GM21515 (cell line): Measurements from ENCODE around the gene SLC5A11.
"Not testable (repeated sequence)": the region's sequence is repeated elsewhere in the genome, so short reads cannot be mapped to it uniquely, and the experiment has no call there.

Experiments used
- ATAC-seq: cut with Tn5 transposase; IDR thresholded peaks from one replicate; pipeline ENCODE4 v1.9.1; 2021; ENCODE audit not compliant: unreplicated experiment

SLC5A11 gene, protein sequence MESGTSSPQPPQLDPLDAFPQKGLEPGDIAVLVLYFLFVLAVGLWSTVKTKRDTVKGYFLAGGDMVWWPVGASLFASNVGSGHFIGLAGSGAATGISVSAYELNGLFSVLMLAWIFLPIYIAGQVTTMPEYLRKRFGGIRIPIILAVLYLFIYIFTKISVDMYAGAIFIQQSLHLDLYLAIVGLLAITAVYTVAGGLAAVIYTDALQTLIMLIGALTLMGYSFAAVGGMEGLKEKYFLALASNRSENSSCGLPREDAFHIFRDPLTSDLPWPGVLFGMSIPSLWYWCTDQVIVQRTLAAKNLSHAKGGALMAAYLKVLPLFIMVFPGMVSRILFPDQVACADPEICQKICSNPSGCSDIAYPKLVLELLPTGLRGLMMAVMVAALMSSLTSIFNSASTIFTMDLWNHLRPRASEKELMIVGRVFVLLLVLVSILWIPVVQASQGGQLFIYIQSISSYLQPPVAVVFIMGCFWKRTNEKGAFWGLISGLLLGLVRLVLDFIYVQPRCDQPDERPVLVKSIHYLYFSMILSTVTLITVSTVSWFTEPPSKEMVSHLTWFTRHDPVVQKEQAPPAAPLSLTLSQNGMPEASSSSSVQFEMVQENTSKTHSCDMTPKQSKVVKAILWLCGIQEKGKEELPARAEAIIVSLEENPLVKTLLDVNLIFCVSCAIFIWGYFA

DNA sequence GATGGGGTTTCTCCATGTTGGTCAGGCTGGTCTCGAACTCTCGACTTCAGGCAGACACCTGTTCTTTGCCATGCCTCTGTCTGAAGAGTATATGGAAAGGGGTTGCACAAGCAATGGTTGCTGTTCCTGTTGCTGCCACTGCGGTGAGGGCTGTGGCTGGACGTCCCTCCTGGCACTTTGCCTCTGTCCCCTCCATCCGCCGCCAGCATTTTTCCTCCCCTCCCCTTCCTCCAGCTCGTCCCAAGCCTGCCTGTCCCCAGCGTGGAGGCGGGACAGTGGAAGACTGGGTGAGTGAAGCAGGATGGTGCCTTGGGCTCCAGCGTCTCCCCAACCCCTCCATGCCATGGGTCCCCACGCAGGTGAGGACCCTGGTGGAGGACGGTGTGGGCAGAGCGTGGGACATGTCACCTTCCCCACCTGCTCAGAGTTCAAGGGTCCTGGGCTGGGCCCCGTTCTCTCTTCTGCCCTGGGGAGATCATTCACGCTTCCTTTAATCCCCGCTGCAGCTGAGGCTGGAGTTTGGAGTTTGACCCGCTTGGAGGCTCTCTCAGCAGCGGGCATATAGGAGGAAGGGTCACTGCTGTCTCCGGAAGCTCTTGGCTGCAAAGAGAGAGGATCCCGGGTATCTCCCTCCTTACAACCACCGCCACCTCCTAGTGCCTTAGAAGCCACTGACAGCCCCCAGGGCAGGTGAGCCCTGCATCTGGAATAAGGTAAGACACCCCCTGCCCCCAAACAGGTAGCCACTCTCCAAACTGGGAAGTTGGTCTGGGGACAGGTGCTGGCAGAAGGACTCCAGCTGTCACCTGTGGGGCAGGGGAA is at the start of gene SLC5A11:
TSS of gene SLC5A11 (plus strand) at position 238 of the 822 bp plus-strand sequence. CDS start 12,681 bp downstream, outside the sequence.
- no peak for ATAC-seq

DNA sequence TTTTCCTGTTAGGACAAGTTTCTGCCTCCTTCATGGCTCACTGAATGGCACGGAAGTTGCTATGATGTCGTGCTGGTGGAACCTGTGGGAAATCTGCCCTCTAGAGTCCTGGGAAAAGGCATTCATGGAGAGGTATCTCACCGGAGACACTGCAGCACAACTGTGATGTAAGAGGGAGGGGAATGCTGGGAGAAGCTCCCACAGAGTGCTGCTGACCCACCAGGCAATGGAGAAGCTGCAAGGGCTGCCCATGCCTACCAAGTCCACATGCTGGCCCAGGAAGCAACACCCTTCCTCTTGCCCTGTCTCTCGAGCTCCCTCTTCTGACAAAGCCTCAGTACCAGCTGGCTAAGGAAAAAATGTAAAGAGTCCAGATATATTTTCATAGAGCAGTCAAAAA is 45.2 kb upstream of the SLC5A11 start:
- no peak for ATAC-seq

DNA sequence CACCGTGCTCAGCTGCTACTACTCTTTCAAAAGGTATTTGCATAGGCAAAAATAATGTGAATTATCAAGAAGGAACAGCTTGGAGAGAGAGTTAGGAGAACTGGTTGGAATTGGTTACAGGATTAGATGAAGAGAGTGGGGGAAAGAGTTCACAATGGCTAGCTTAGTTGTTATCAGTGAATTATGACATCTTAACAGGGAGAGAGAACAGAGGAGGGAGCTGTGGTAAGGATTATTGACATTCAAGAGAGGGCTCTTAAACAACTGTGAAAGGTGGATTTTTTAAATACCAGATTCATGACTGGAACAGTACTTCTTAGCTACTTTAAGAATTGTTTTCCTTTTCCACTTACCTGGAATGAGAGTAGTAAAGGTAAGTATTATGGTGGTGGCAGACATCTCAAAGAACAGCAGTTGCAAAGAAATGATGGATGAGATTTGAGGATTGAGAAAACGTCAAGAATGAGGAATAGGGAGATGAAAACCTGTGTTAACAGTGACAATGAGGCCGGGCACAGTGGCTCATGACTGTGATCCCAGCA is 43.9 kb upstream of the SLC5A11 start:
- no peak for ATAC-seq

DNA sequence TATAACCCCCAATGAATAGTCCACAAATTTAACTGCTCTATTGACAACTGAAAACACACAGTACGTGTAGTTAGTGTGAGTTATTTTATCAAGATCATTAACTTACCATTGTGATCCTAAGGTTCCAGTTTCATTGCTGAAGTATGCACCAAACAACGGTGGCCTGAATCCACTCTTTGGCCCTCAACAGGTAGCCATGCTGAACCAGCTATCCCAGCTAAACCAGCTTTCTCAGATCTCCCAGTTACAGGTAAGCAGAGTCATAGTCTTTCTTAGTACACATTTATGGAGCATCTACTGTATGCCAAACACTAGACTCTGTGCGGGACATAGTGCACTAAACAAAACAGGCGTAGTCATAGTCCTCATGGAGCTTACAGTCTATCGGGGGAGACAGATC is 40.3 kb upstream of the SLC5A11 start:
- no peak for ATAC-seq

DNA sequence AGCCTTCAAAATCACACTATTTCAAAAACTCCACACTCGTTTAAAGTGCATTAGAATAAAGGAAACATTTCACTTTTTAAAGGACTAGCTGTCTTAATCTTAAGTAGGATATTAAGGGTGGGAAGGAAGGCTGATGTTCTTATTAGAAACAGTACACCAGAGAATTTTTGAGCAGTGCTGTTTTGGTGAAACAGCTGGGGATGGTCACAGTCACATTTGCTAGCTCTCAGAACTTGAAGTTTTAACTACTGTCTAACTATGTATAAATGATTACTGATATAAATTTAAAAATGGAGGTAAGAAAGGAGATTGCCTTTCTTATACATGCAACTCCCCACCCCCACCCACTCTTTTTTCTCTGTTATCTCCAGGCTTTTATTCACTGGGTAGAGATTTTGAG is 38.5 kb upstream of the SLC5A11 start:
- no peak for ATAC-seq

DNA sequence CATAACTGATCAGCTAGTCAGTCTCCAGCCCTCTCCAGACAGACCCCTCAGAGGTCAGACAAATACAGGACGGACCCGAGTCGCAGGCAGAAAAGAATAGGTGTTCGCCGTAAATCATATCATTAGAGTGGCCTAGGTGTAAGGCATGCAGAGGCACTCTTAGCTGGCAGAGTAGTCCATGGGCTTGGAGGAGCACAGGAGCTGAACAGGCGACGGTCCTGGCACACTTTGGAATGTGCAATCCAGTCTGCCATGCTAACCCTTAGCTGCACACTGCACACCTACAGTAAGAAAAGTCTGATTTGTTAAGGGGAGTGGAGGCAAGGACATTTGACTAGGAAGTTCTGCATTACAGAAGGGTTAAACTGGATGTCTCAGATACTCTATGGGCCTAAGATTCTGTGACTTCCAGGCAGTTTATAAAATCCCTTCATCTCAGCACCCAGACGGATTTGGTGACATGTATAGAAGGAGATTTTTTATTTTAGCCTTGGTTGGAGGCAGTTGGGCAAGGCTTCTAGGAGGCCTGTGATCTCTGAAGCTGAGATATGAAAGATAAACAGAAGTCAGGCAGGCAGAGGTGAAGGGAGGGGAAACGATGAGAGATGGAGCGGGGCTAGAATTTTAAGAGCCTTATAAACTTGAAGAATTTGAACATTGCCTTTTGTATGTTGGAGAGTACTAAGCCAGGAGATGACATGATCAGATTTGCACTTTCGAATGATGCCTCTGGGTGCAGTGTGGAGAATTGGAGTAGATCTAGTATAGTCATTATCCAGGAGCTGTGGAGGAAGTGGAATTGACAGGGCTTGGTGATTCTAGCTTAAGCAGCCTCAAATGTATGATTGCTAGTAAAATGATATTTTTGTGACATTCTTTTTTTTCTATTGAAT is 34.6 kb upstream of the SLC5A11 start:
- ATAC-seq = no peak

DNA sequence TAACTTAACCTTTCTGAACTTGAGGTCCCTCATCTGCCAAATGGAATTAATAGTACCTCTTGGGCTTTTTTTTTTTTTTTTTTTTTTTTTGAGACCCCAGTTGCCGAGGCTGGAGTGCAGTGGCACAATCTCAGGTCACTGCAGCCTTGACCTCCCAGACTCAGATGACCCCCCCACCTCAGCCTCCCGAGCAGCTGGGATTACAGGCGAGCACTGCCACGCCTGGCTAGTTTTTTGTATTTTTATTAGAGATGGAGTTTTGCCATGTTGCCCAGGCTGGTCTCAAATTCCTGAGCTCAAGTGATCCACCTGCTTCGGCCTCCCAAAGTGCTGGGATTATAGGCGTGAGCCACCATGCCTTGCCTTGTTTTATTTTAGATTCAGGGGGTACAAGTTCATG is 33.0 kb upstream of the SLC5A11 start:
- not testable (repeated sequence) for ATAC-seq

DNA sequence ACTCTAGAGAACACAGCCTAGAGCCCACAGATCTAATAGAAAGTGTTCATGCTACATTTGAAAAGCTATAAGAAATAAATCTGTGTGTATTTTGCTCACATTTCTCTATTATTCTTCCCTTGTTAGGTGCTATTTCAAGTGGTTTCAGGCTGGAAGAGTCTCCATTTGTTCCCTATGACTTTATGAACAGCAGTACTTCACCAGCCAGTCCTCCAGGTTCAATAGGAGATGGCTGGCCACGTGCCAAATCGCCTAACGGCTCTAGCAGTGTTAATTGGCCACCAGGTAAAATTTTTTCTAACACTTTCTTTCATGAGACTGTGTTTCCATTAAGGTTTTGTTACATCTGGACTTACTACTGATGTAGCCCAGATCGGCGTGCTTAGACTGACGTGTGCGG is 30.7 kb upstream of the SLC5A11 start:
- ATAC-seq = no peak

DNA sequence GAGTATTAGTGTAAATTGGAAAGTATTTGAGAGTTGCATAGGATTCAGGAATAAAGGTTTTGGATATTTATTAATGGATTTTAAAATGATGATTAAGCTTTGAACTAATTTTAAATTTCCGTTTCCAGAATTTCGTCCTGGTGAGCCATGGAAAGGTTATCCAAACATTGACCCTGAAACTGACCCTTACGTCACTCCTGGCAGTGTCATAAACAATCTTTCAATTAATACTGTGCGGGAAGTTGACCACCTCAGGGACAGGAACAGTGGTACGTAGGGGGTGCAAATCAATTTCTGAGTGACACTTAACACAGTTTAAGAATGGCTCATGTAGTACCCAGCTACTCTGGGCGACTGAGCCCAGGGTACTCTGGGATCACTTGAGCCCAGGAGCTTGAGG is 29.1 kb upstream of the SLC5A11 start:
- ATAC-seq = no peak

DNA sequence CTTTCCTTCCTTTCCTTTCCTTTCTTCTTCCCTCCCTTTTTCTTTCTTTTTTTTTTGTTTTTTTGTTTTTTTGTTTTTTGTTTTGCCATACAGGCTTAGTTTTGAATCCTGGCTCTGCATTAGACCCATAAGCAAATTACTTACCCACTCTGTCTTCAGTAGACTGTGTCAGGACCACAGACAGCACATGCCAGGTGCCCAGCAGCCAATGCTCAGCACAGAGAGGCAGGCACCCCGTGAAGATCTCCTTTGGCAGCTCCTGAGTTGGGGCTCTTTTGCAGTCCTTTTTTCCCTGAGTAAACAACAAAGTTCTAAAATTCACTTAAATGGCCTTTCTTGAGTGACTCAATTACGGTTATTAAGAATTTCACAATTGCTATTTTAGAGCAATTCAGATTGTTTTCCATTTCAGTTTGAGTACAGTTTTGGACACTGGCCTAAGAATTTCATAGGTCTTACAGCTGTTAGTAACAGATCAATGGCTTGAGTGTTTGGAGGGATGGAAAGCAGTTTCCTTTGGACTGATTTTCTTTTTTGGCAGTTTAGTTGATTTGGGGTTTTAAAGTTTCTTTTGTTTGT is 26.2 kb upstream of the SLC5A11 start:
- no peak for ATAC-seq

DNA sequence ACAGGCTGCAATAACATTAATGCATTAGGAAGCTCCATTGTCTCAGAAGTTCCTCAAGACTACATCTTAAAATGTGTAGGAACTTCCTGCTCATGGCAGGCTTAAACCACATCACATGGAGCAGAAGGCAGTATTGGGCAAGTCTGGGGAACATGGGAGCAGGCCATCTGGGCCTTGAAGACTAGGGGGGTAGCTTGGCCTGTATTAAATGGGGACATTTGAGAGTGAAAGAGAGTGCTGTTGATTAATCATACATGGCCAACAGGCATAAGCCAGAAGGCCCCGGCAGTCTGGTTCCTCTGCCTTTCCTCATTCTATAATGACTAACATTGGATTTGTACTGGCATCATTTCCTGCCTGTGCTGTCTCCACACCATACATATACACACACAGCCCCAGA is 25.2 kb upstream of the SLC5A11 start:
- ATAC-seq = no peak

DNA sequence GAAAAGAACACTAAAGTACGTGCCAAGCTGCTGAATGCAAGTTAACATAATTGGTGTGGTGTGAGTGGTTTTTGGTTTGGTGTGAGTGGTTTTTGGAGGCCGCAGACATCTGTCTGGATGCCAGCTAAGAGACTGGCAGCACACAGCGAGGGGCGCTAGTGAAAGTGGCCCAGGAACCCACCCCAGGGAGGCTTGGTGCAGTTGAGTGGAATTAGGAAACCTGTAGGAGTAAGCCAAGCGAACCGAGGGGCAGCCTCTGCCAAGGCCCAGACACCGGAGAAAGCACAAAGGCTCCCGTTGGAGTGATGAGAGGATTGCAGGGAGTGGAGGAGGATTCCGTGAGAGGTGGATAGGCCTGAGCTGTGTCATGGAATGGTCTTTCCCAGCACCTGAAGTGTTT is 24.6 kb upstream of the SLC5A11 start:
- ATAC-seq = no peak

DNA sequence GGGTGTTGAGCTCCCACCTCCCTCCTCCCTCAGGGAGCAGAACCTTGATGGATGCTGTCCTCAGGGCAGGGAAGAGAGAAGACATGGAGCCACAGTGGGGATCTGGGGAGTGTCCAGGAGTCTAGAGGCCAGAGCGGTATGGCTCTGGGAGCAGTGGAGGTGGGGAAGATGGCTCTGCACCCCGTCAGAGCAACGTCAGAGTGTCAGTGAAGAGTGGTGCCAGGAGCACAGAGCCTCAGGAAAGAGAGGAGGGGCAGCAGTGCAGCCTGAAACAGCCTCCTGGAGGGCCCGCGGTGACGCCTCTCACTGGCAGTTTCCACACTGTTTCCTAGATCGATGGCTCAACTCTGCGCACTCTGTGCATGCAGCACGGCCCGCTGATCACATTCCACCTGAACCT is 23.2 kb upstream of the SLC5A11 start:
- ATAC-seq = no peak

DNA sequence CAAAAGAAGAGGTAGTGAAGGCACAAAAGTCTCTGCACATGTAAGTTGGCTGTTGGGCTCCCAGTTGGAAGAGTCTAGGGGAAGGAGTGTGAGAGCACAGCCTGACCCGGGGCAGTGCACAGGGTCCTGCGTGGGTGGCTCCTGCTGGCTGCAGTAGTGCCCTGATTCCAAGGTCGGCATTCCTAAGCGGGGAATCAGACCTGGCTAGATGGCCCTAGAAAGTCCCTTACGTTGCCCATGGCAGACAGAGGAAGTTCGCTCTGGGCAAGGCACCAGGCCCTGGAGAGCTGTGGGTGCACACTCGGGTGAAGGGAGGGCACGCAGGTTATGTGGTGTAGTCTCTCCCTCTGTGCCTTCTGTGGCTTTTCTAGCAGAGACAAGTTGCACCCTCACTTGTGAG is 22.8 kb upstream of the SLC5A11 start:
- no peak for ATAC-seq

DNA sequence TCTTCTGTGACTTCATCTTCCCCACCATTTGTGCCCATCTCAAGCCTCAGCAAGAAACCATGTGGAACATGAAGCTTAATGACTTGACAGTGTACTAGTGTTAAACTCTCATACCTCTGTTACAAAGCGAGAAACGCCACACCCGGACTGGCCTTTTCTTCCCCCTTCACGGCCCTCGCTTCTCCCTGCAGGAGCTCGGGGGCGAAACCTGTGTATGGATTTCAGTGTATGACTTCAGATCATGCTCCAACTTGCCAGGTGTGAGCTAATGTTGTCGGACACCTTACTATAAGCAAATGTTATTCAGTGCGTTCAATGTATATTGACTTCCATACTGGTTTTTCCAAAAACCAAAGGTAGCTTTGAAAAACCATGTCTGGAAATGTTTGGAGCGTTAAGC is 20.1 kb upstream of the SLC5A11 start:
- no peak for ATAC-seq

DNA sequence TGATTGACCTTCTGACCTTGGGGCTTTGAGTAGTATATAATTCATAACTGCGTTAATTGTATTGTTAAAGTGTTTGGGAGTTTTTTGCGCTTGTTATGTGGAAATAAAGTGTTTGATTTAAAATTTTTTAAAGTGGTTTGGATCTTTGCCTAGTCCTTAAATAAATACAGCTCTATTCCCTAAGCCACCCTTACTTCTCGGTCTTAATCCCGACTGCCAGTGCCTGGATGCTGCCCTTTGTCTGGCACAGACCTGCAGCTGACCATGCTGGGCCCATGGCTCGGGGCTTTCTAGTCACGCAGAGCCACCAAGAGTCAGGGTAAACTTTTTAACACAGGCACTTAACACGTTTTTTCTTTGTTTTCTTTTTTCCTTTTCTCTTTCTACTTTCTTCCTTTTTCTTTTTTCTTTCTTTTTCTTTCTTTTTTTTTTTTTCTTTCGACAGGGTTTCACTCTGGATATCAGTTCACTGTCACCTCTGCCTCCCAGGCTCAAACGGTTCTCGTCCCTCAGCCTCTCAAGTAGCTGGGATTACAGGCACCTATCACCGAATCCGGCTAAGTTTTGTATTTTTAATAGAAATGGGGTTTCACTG is 19.6 kb upstream of the SLC5A11 start:
- ATAC-seq = no peak

DNA sequence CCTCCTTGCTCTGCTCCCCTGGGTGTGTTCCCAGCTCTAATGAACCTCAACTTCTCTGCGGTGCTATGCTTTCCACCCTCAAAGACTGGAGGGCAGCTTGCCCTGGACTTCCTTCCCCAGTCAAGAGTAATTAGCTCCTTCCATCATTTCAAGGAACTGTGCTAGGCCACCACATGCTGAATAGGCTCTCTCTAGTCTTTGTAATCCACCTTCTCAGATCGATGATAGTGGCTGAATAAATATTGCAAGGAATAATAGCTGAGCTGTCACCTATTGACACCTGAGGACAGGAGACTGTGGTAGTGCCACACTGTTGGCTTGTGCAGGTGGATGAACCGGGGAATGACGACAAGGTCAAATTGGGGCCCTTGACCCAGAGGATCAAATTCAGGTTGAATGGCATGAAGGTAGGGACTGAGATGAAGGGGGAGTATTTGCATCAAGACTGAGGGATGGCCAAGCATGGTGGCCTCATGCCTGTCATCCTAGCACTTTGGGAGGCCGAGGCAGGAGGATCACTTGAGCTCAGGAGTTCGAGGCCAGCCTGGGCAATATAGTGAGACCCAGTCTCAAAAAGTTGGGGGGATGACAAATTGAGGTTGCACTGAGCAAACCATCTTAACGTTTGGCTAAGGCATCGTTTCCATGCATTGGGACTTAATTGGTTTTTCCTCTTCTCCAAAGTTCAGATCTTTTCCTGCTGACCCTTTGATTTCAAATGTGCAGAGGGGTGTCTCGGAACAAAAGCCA is 18.8 kb upstream of the SLC5A11 start:
- no peak for ATAC-seq

DNA sequence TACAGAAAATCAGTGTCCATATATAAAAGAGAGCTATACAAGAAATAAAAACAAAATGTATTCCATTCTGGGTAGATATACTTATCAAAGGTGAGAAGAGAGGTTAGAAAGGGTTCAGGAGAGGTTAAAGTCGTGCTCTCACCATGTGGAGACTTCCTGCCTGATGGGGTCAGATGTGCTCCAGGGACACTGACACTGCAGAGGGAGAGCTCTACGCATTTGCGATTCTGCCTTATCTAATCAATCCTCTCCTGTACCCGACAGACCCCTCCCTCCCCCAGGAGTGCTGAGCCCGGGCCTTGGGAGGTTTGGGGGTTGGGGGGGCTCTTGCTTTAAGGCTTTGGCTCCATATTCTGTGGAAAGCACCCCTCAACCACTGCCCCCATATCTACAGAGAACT is 16.6 kb upstream of the SLC5A11 start:
- no peak for ATAC-seq

DNA sequence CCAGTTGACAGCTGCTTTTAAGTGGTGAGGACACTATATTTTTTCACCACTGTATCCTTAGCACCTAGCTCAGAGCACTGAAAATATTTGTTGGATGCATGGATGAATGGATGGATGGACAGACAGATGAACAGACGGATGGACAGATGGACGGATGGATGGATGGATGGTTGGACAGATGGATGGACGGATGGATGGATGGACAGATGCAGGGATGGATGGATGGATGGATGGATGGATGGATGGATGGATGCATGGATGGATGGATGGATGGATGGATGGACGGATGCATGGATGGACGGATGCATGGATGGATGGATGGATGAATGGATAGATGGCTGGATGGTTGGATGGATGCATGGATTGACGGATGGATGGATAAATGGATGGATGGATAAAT is 12.4 kb upstream of the SLC5A11 start:
- no peak for ATAC-seq
